A549 (cell line): ENCODE data around the gene SLC25A25.

Experiments
- CTCF ChIP-seq: fragments of >200 bp; sonication (Bioruptor Twin); formaldehyde crosslinking; IDR thresholded peaks from 3 replicates; pipeline ENCODE4 v1.5.1; 2016
- POLR2A ChIP-seq: IDR thresholded peaks from 2 replicates; pipeline ENCODE4 v1.6.1; 2012; ENCODE audit warnings: mild to moderate bottlenecking, low read length

- TF ChIP-seq POLR2A (no peak), CTCF (no peak)
Measured at GRCh38 chr9:128102861-128103588, 35.0 kb downstream of the SLC25A25 start.
